Smooth muscle cell (in vitro differentiated cells): ENCODE measurements around the gene NUFIP2. TPM values are rescaled to one million over a fixed set of nuclear protein-coding genes. Genes with fewer than 3 reads are reported as not detected.

Source experiments
- DNase-seq: peaks from one replicate; lab custom pipeline; 2025; ENCODE audit not compliant: unreplicated experiment; lab: John Stamatoyannopoulos, UW
- H2AFZ ChIP-seq: fragments of 200-600 bp; sonication (generic); 2 replicates; pipeline ENCODE4 v1.6.0; 2016; ENCODE audit warnings: antibody characterized with exemption, low read depth, mild to moderate bottlenecking
- H3F3A ChIP-seq: fragments of 200-600 bp; sonication (generic); 2 replicates; pipeline ENCODE4 v1.6.0; 2017; ENCODE audit warnings: antibody characterized with exemption, low read depth
- H3K27ac ChIP-seq: fragments of 200-600 bp; sonication (generic); 2 replicates; pipeline ENCODE4 v1.5.1; 2016; ENCODE audit warnings: low read depth, mild to moderate bottlenecking
- H3K27me3 ChIP-seq: fragments of 200-600 bp; sonication (generic); 2 replicates; pipeline ENCODE4 v1.6.1; 2016; ENCODE audit warnings: low read depth, mild to moderate bottlenecking
- H3K36me3 ChIP-seq: fragments of 200-600 bp; sonication (generic); 2 replicates; pipeline ENCODE4 v1.5.1; 2016; ENCODE audit warnings: low read depth
- H3K4me1 ChIP-seq: fragments of 200-600 bp; sonication (generic); 2 replicates; pipeline ENCODE4 v1.5.1; 2016; ENCODE audit warnings: low read depth
- H3K4me2 ChIP-seq: fragments of 200-600 bp; sonication (generic); 2 replicates; pipeline ENCODE4 v1.6.0; 2016; ENCODE audit warnings: mild to moderate bottlenecking
- H3K4me3 ChIP-seq: fragments of 200-600 bp; sonication (generic); 2 replicates; pipeline ENCODE4 v1.5.1; 2016; ENCODE audit warnings: mild to moderate bottlenecking
- H3K79me2 ChIP-seq: fragments of 200-600 bp; sonication (generic); 2 replicates; pipeline ENCODE4 v1.6.0; 2016; ENCODE audit warnings: low read depth, mild to moderate bottlenecking
- H3K9ac ChIP-seq: fragments of 200-600 bp; sonication (generic); 2 replicates; pipeline ENCODE4 v1.6.0; 2016; ENCODE audit warnings: low read depth
- H3K9me3 ChIP-seq: fragments of 200-600 bp; sonication (generic); replicated peaks from 2 replicates; pipeline ENCODE4 v1.5.1; 2016; ENCODE audit warnings: low read depth
- H4K20me1 ChIP-seq: fragments of 200-600 bp; sonication (generic); 2 replicates; pipeline ENCODE4 v1.6.0; 2016; ENCODE audit warnings: low read depth
- CTCF ChIP-seq: fragments of 200-600 bp; sonication (generic); IDR thresholded peaks from 2 replicates; pipeline ENCODE4 v1.5.1; 2017; ENCODE audit warnings: borderline replicate concordance, mild to moderate bottlenecking, antibody characterized with exemption; ENCODE audit not compliant: insufficient read depth, poor library complexity, severe bottlenecking
- WGBS: methylation state at CpG from one replicate; pipeline ENCODE4 v1.1.7; 2016; ENCODE audit warnings: low lambda C conversion rate; 5-methylcytosine and 5-hydroxymethylcytosine counted together
- polyA plus RNA-seq: library from polyadenylated mRNA; unstranded; fragments of >200 nt; fragmentation: Nextera tagmentation; extraction: Ambion mirVana; gene quantifications from 2 replicates; pipeline ENCODE4 v1.2.1, GENCODE V29; 2016
- total RNA-seq: library from RNA; depleted of rRNA; stranded (reverse); fragments of >200 nt; gene quantifications from 2 replicates; pipeline ENCODE4 v1.2.3, GENCODE V29; 2014

The NUFIP2 gene
- total and polyA plus RNA-seq, 2 experiments from 2014 or later, result 8.9 to 50.3 TPM

DNA sequence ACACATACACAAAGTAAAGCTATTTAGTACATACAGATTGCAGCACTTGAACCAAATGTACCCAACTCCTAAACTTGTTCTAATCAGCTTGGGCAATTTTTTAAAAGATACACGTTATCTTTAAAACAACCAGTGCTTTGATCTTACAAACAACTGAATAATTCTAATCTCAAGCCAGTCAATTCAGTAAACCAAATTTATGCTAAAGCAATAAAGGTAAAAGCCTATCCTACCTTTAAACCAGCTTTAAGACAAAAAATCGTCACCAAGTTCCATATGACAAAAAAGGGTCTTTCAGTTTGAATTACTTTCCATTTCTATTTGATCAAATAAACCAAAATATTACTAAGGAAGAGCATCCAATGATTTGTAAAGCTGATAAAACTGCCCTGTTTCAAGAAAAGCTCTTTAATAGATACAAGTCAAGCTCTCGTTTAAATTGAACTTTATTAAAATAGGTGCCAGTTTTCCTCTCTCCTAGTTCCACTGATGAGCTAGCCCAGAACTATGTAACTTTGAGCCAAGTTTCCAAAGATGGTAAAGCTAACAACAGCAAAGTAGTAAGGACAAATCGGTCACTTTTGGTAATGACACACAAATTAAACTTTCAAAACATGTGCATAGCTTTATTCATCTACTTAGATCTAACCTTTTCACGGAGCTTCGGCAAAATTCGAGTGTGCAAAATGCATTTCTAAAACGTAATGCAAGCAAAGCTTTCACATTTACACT, 37.0 kb downstream of the NUFIP2 start:
- H3K4me1 ChIP-seq, result no peaks in the 10 kb centered on the region
- peaks cover 6% of the 10 kb centered on the region for H3K36me3 ChIP-seq
- H2AFZ ChIP-seq, result no peak overlapping the region
- H3K4me3 ChIP-seq, result no peak overlapping the region
- TF ChIP-seq CTCF, result no peak
- DNase-seq, result no peak
- H3K4me2 ChIP-seq, result no peak overlapping the region
- WGBS, result 83% methylated on average over 8 of the region's 8 CpGs
- H3K79me2 ChIP-seq, result peaks cover 20% of the 10 kb centered on the region
- no peak overlapping the region for H3K9ac ChIP-seq
- peak overlapping the region; percentile 18 for H3K27ac ChIP-seq
- H3K9me3 ChIP-seq, result no peaks in the 10 kb centered on the region
- H3F3A ChIP-seq, result peaks cover 21% of the 10 kb centered on the region
- peaks cover 91% of the 10 kb centered on the region for H4K20me1 ChIP-seq
- no peaks in the 10 kb centered on the region for H3K27me3 ChIP-seq

- TF ChIP-seq CTCF, result no peak
- no peaks in the 10 kb centered on the region for H3K27me3 ChIP-seq
- DNase-seq, result no peak
These were observed 37.9 kb downstream of the NUFIP2 start for GRCh38 chr17:29255926-29256522.

GRCh38 chr17:29253037-29253436, 40.9 kb downstream of the NUFIP2 start:
- DNase-seq, result no peak
- Histone ChIP-seq H3F3A (peaks cover 15% of the 10 kb centered on the region), H3K9me3 (no peaks in the 10 kb centered on the region), H3K36me3 (no peaks in the 10 kb centered on the region), H3K4me1 (no peaks in the 10 kb centered on the region), H3K27me3 (no peaks in the 10 kb centered on the region), H3K4me3 (no peak overlapping the region), H3K4me2 (no peak overlapping the region), H3K9ac (no peak overlapping the region), H4K20me1 (peaks cover 56% of the 10 kb centered on the region), H2AFZ (no peak overlapping the region), H3K27ac (no peak overlapping the region), H3K79me2 (no peaks in the 10 kb centered on the region)
- no peak for TF ChIP-seq CTCF
- 98% methylated on average over 2 of the region's 2 CpGs for WGBS

More at GRCh38 chr17:29255926-29256522, 37.9 kb downstream of the NUFIP2 start:
- H2AFZ ChIP-seq, result no peak overlapping the region
- peaks cover 15% of the 10 kb centered on the region for H3F3A ChIP-seq
- H3K4me2 ChIP-seq, result no peak overlapping the region
- H3K79me2 ChIP-seq, result peaks cover 11% of the 10 kb centered on the region
- no peaks in the 10 kb centered on the region for H3K36me3 ChIP-seq
- H3K27ac ChIP-seq, result no peak overlapping the region
- H3K9me3 ChIP-seq, result no peaks in the 10 kb centered on the region
- no peak overlapping the region for H3K4me3 ChIP-seq
- 91% methylated on average over 4 of the region's 4 CpGs for WGBS
- no peak overlapping the region for H3K9ac ChIP-seq
- H3K4me1 ChIP-seq, result no peaks in the 10 kb centered on the region
- H4K20me1 ChIP-seq, result peaks cover 86% of the 10 kb centered on the region
